Mammary epithelial cell (primary cell): Measurements from ENCODE around the gene ACKR3.

Source experiments
- EZH2 ChIP-seq: IDR thresholded peaks from 2 replicates; pipeline ENCODE4 v1.6.1; 2012; ENCODE audit warnings: low read length, inconsistent platforms, borderline replicate concordance
- TF ChIP-seq, protein P1 (sequence below), 2 donors: IDR thresholded peaks in 1 of 2; conservative IDR thresholded peaks in 1 of 2; 2 replicates each; pipeline ENCODE4 v1.5.1; 2011 to 2012; ENCODE audit warnings: inconsistent platforms in 2 of 2, low read length in 2 of 2, mild to moderate bottlenecking in 2 of 2, control low read depth in 1 of 2, low read depth in 1 of 2; ENCODE audit not compliant: insufficient read depth in 1 of 2; ENCODE audit errors: extremely low read depth in 1 of 2

DNA sequence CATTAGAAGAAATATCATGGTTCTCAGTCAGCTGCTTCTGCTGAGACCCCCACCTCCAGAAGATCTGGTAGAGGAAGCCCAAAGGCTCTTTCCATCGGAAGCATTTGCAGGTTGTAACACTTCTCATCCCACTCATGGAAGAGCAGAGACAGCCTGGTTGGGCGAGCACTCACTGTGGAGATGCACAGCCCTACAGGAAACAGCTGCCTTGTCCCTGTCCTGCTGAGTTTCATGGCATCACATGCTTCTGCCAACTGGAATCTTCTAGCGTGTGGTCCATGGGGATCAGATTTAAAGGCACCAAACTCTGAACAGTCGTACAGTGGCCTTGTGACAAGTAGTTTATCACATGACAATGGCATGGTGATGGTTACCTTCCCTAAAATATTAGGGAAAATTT lies 36.3 kb upstream of the ACKR3 start:
- TF ChIP-seq, protein P1, sequence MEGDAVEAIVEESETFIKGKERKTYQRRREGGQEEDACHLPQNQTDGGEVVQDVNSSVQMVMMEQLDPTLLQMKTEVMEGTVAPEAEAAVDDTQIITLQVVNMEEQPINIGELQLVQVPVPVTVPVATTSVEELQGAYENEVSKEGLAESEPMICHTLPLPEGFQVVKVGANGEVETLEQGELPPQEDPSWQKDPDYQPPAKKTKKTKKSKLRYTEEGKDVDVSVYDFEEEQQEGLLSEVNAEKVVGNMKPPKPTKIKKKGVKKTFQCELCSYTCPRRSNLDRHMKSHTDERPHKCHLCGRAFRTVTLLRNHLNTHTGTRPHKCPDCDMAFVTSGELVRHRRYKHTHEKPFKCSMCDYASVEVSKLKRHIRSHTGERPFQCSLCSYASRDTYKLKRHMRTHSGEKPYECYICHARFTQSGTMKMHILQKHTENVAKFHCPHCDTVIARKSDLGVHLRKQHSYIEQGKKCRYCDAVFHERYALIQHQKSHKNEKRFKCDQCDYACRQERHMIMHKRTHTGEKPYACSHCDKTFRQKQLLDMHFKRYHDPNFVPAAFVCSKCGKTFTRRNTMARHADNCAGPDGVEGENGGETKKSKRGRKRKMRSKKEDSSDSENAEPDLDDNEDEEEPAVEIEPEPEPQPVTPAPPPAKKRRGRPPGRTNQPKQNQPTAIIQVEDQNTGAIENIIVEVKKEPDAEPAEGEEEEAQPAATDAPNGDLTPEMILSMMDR (conservative IDR thresholded peaks at IDR 0.05 in 1 of 2, IDR thresholded peaks at IDR 0.05 in 1 of 2; ENCODE audit: extremely low read depth in 1 of 2, insufficient read depth in 1 of 2, low read depth in 1 of 2, low read length in 2 of 2), result no peak
- TF ChIP-seq EZH2, result no peak
